Thyroid gland (tissue), 4 donors: ENCODE measurements around the gene GEN1.

ENCODE experiments used
- CTCF ChIP-seq, 6 experiments: fragments of 200-600 bp in 3 of 6; fragments of 450-650 bp in 3 of 6; sonication (generic) in 3 of 6; IDR thresholded peaks; one replicate each; pipeline ENCODE4 v1.5.1; 2016 to 2019; ENCODE audit warnings: antibody characterized with exemption in 6 of 6, mild to moderate bottlenecking in 2 of 6, inconsistent platforms in 1 of 6, moderate library complexity in 1 of 6
- POLR2A ChIP-seq, 2 donors: fragments of 450-650 bp; IDR thresholded peaks; one replicate each; pipeline ENCODE4 v1.6.1; 2017; ENCODE audit warnings: antibody characterized with exemption in 2 of 2, mild to moderate bottlenecking in 2 of 2, moderate library complexity in 1 of 2

DNA sequence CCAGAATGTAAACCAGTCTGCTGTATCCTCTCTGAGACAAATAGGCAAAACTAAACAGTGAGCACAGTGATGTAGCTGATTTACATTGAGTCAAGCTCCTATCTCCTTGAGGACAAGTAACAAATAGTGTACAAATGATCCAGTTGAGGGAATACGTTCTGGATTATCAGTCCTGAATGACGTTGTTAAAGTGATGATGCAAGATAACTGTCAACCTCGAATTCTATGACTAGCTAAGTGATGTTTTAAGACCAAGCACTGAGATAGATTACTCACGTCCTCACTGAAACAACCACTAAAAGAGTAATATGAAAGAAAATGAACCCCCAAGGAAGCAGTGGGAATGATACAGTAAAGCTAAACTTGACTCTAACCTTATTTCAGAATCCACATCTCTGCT lies 47.1 kb upstream of the GEN1 start:
- TF ChIP-seq POLR2A (IDR thresholded peaks at IDR 0.05) = no peak
- TF ChIP-seq CTCF (IDR thresholded peaks at IDR 0.05) = no peak
